H1 (cell line): ENCODE results near the gene PLCB2. TPM values are rescaled to one million over a fixed set of nuclear protein-coding genes. Genes with fewer than 3 reads are reported as not detected.
A peak's percentile ranks its signal among the peaks of the same experiment; 100 is the strongest.

ENCODE experiments used
- CTCF ChIA-PET: fragments of 300-600 bp; sonication (Branson Sonifier 250); formaldehyde crosslinking; loops from one replicate; lab custom pipeline; 2021; ENCODE audit not compliant: partially characterized antibody; lab: Charles Lee
- POLR2A ChIA-PET: fragments of 300-600 bp; sonication (Branson Sonifier 250); formaldehyde crosslinking; loops from one replicate; lab custom pipeline; 2021; ENCODE audit warnings: inconsistent platforms; ENCODE audit not compliant: partially characterized antibody; lab: Charles Lee
- DNase-seq, 2 experiments: peaks; one replicate each; pipeline versions ENCODE4 v3.0.0 to v3.0.0-alpha.2; 2010 to 2022; ENCODE audit warnings: low spot score in 2 of 2, low read depth in 1 of 2, mixed read lengths in 1 of 2
- FAIRE-seq: peaks from 2 replicates; lab custom pipeline; 2011; peaks lifted over from hg19 to GRCh38; lab: Jason Lieb, UNC
- H2AFZ ChIP-seq: 2 replicates; pipeline ENCODE4 v1.8.1; 2012; ENCODE audit warnings: low read length, inconsistent platforms
- H2AK5ac ChIP-seq: 2 replicates; pipeline ENCODE4 v1.6.1; 2013; ENCODE audit warnings: low read depth, low read length
- H2BK120ac ChIP-seq: replicated peaks from 2 replicates; pipeline ENCODE3; 2013; ENCODE audit warnings: low read depth, low read length, inconsistent platforms
- H2BK12ac ChIP-seq: 2 replicates; pipeline ENCODE4 v1.6.1; 2013; ENCODE audit warnings: low read depth, low read length
- H2BK15ac ChIP-seq: 2 replicates; pipeline ENCODE4 v1.6.1; 2013; ENCODE audit warnings: low read length
- H2BK20ac ChIP-seq: 2 replicates; pipeline ENCODE4 v1.6.1; 2013; ENCODE audit warnings: low read length
- H2BK5ac ChIP-seq: 2 replicates; pipeline ENCODE4 v1.6.1; 2013; ENCODE audit warnings: low read depth, low read length
- H3K14ac ChIP-seq: 2 replicates; pipeline ENCODE4 v1.6.1; 2013; ENCODE audit warnings: inconsistent platforms; ENCODE audit not compliant: insufficient read length
- H3K18ac ChIP-seq: 2 replicates; pipeline ENCODE4 v1.6.1; 2013; ENCODE audit warnings: low read length; ENCODE audit errors: extremely low read depth
- H3K23ac ChIP-seq: 2 replicates; pipeline ENCODE4 v1.6.1; 2013; ENCODE audit warnings: inconsistent platforms; ENCODE audit not compliant: insufficient read length
- H3K23me2 ChIP-seq: 2 replicates; pipeline ENCODE4 v1.6.1; 2013; ENCODE audit warnings: low read depth, low read length
- H3K27ac ChIP-seq: 2 replicates; pipeline ENCODE4 v1.6.1; 2011; ENCODE audit warnings: low read depth, low read length, inconsistent platforms
- H3K27me3 ChIP-seq, 4 experiments: replicated peaks in 1 of 4; 1 replicate in 1 of 4; 2 replicates in 3 of 4; pipeline versions ENCODE4 v1.6.1 to v1.8.1; 2011 to 2013; ENCODE audit warnings: low read length in 3 of 4, mild to moderate bottlenecking in 3 of 4, inconsistent platforms in 2 of 4, mixed read lengths in 2 of 4, moderate library complexity in 1 of 4; ENCODE audit not compliant: control insufficient read depth in 3 of 4, insufficient read depth in 3 of 4; ENCODE audit errors: extremely low read depth in 1 of 4
- H3K36me3 ChIP-seq, 4 experiments: 2 replicates each; pipeline versions ENCODE4 v1.6.1 to v1.8.1; 2011 to 2013; ENCODE audit warnings: mild to moderate bottlenecking in 4 of 4, low read length in 3 of 4, moderate library complexity in 2 of 4, control low read depth in 1 of 4, inconsistent platforms in 1 of 4; ENCODE audit not compliant: insufficient read depth in 4 of 4, control insufficient read depth in 2 of 4
- H3K4ac ChIP-seq: replicated peaks from 2 replicates; pipeline ENCODE3; 2013; ENCODE audit warnings: low read length, low read depth, mixed read lengths, inconsistent platforms; ENCODE audit not compliant: insufficient read length
- H3K4me1 ChIP-seq, 4 experiments: replicated peaks in 1 of 4; 1 replicate in 1 of 4; 2 replicates in 3 of 4; pipeline versions ENCODE4 v1.6.1 to v1.8.1; 2011 to 2013; ENCODE audit warnings: low read length in 3 of 4, inconsistent platforms in 2 of 4, mixed read lengths in 1 of 4; ENCODE audit not compliant: insufficient read depth in 4 of 4, control insufficient read depth in 3 of 4
- H3K4me2 ChIP-seq, 2 experiments: 2 replicates each; pipeline versions ENCODE4 v1.6.1 to v1.8.1; 2011 to 2013; ENCODE audit warnings: low read depth in 2 of 2, low read length in 2 of 2, control low read depth in 1 of 2, inconsistent platforms in 1 of 2, mild to moderate bottlenecking in 1 of 2; ENCODE audit not compliant: insufficient read depth in 1 of 2
- H3K4me3 ChIP-seq, 4 experiments: fragments of 200-600, 300-600 bp in 1 of 4; sonication (generic), shearing (Covaris generic), sonication (Bioruptor Twin) in 1 of 4; 2 replicates each; pipeline versions ENCODE4 v1.5.1 to v1.8.1; 2011 to 2016; ENCODE audit warnings: low read length in 4 of 4, low read depth in 3 of 4, control low read depth in 2 of 4, inconsistent platforms in 2 of 4, mild to moderate bottlenecking in 2 of 4, mixed read lengths in 1 of 4, moderate library complexity in 1 of 4; ENCODE audit not compliant: insufficient read depth in 2 of 4; ENCODE audit errors: extremely low read depth in 1 of 4
- H3K56ac ChIP-seq: replicated peaks from 2 replicates; pipeline ENCODE3; 2013; ENCODE audit warnings: low read depth, mild to moderate bottlenecking, mixed read lengths, low read length, inconsistent platforms; ENCODE audit not compliant: insufficient read length
- H3K79me1 ChIP-seq: 2 replicates; pipeline ENCODE4 v1.6.1; 2013; ENCODE audit warnings: low read depth, low read length, control low read depth
- H3K79me2 ChIP-seq, 2 experiments: 2 replicates each; pipeline versions ENCODE4 v1.6.1 to v1.8.1; 2012 to 2013; ENCODE audit warnings: low read length in 2 of 2, mild to moderate bottlenecking in 2 of 2, inconsistent platforms in 1 of 2; ENCODE audit not compliant: insufficient read depth in 2 of 2, control insufficient read depth in 1 of 2
- H3K9ac ChIP-seq, 4 experiments: replicated peaks in 1 of 4; 1 replicate in 1 of 4; 2 replicates in 3 of 4; pipeline versions ENCODE4 v1.6.1 to v1.8.1; 2011 to 2013; ENCODE audit warnings: low read depth in 3 of 4, low read length in 3 of 4, control low read depth in 2 of 4, mild to moderate bottlenecking in 2 of 4, moderate library complexity in 2 of 4, inconsistent platforms in 1 of 4; ENCODE audit errors: extremely low read depth in 1 of 4
- H3K9me3 ChIP-seq, 2 experiments: 2 replicates each; pipeline versions ENCODE4 v1.6.1 to v1.8.1; 2012 to 2013; ENCODE audit warnings: mild to moderate bottlenecking in 2 of 2, moderate library complexity in 2 of 2, control low read depth in 1 of 2, inconsistent platforms in 1 of 2, low read depth in 1 of 2, low read length in 1 of 2, mixed read lengths in 1 of 2; ENCODE audit not compliant: insufficient read depth in 2 of 2
- H4K20me1 ChIP-seq, 2 experiments: replicated peaks in 1 of 2; 2 replicates each; pipeline versions ENCODE3 to v1.8.1; 2011 to 2013; ENCODE audit warnings: inconsistent platforms in 2 of 2, low read length in 2 of 2, mild to moderate bottlenecking in 1 of 2; ENCODE audit not compliant: insufficient read depth in 2 of 2, control insufficient read depth in 1 of 2
- H4K5ac ChIP-seq: 2 replicates; pipeline ENCODE4 v1.6.1; 2013; ENCODE audit warnings: low read length, low read depth, mixed read lengths, inconsistent platforms; ENCODE audit not compliant: insufficient read length
- H4K8ac ChIP-seq: 2 replicates; pipeline ENCODE4 v1.8.0; 2013; ENCODE audit warnings: mild to moderate bottlenecking, moderate library complexity, low read length, inconsistent platforms; ENCODE audit not compliant: insufficient read depth; ENCODE audit errors: extremely low read depth
- H4K91ac ChIP-seq: replicated peaks from 2 replicates; pipeline ENCODE3; 2013; ENCODE audit warnings: low read length, mixed read lengths, inconsistent platforms; ENCODE audit not compliant: insufficient read length
- ASH2L ChIP-seq: fragments of 200-600, 300-600 bp; sonication (generic); IDR thresholded peaks from one replicate; pipeline ENCODE4 v1.7.1; 2017; ENCODE audit warnings: low read length
- E2F6 ChIP-seq: IDR thresholded peaks from 2 replicates; pipeline ENCODE4 v1.6.1; 2012; ENCODE audit warnings: inconsistent platforms
- KDM1A ChIP-seq: fragments of 200-600, 300-600 bp; sonication (generic); IDR thresholded peaks from 2 replicates; pipeline ENCODE4 v1.7.1; 2016; ENCODE audit warnings: mild to moderate bottlenecking, low read length, borderline replicate concordance
- NANOG ChIP-seq: IDR thresholded peaks from 2 replicates; pipeline ENCODE4 v1.6.1; 2011; ENCODE audit warnings: low read length, low read depth, mild to moderate bottlenecking, inconsistent platforms; ENCODE audit not compliant: insufficient read depth, poor library complexity, severe bottlenecking
- PHF8 ChIP-seq: fragments of 200-600 bp; sonication (generic); conservative IDR thresholded peaks from 2 replicates; pipeline ENCODE4 v1.7.1; 2012; ENCODE audit warnings: low read depth, mild to moderate bottlenecking, inconsistent platforms, low read length, moderate library complexity
- RBBP5 ChIP-seq: IDR thresholded peaks from 2 replicates; pipeline ENCODE4 v1.7.1; 2012; ENCODE audit warnings: low read depth, mild to moderate bottlenecking, inconsistent platforms, low read length, moderate library complexity, borderline replicate concordance
- SIN3A ChIP-seq, 2 experiments: IDR thresholded peaks in 1 of 2; conservative IDR thresholded peaks in 1 of 2; 2 replicates each; pipeline ENCODE4 v1.6.1; 2011 to 2012; ENCODE audit warnings: low read length in 2 of 2, improper control_type of control experiment in 1 of 2, low read depth in 1 of 2, mild to moderate bottlenecking in 1 of 2
- SUZ12 ChIP-seq: fragments of 200-600 bp; sonication (generic); IDR thresholded peaks from 2 replicates; pipeline ENCODE4 v1.6.1; 2012; ENCODE audit warnings: mild to moderate bottlenecking, inconsistent platforms, low read length, moderate library complexity, mixed read lengths
- TBP ChIP-seq: IDR thresholded peaks from 2 replicates; pipeline ENCODE4 v1.6.1; 2011; ENCODE audit warnings: low read depth, low read length, improper control_type of control experiment
- WGBS, 2 experiments: shearing (Covaris generic) in 1 of 2; methylation state at CpG; one replicate each; pipeline versions ENCODE4 v1.1.6 to v1.1.7; 2013 to 2015; ENCODE audit warnings: low lambda C conversion rate in 2 of 2, mixed read lengths in 2 of 2, inconsistent platforms in 1 of 2, low coverage in 1 of 2, missing lambda C conversion rate in 1 of 2; ENCODE audit not compliant: insufficient replicate concordance in 2 of 2, insufficient coverage in 1 of 2, insufficient read length in 1 of 2; ENCODE audit errors: extremely low coverage in 1 of 2, missing lambda C conversion rate in 1 of 2; 5-methylcytosine and 5-hydroxymethylcytosine counted together
- polyA plus RNA-seq, 7 experiments: library from polyadenylated mRNA; depleted of rRNA in 3 of 7; stranded (reverse) in 5 of 7; unstranded in 2 of 7; fragments of >200 nt in 5 of 7; fragments of 200-250 nt in 2 of 7; gene quantifications; 1 replicate in 5 of 7; 2 replicates in 1 of 7; 4 replicates in 1 of 7; pipeline versions ENCODE4 v1.2.1 to v1.2.3, GENCODE V29; 2011 to 2013; ENCODE audit warnings: missing spikeins in 2 of 7, mixed read lengths in 2 of 7
- total RNA-seq: library from RNA; stranded (reverse); fragmentation: NEBNext Ultra II Directional; extraction: Animal tissue kit (Norgen Biotek cat#: 25700); gene quantifications from 2 replicates; pipeline ENCODE4 v1.2.1, GENCODE V29; 2021

Gene PLCB2
- total and polyA plus RNA-seq, 2 of the 8 experiments (the other 6 are each of a cell fraction or from before 2014, with no cell fraction given), result 7.2 to 8.4 TPM

- peak overlapping the region; percentile 79 for H4K8ac ChIP-seq
- 0 out of 2 replicates have a peak overlapping the region, but pooled peaks have one; percentile 27 for H2BK12ac ChIP-seq
- 1% methylated on average over 60 of the region's 82 CpGs; no CpG with 5 or more reads in 1 of the 2 experiments for WGBS, 2 experiments
- H3K9ac ChIP-seq, result peak overlapping the region in 2 of 4 experiments; percentile 20 to 62; a peak in 5 of 7 replicates
- POLR2A ChIA-PET, result interaction anchor here (1.0 to 6.7 kb wide), 5 partner anchors 13 to 42 kb away, joined by 3 to 47 read pairs (median 5); partner anchors contain the start of gene PAK6
- H4K20me1 ChIP-seq, result no peaks in the 10 kb centered on the region
- H2AFZ ChIP-seq, result peak overlapping the region; percentile 64
- CTCF ChIA-PET, result interaction anchor here (1.1 to 46.3 kb wide), 3 partner anchors 12 to 30 kb away, joined by 3 to 1340 read pairs (median 39); partner anchors contain the start of genes ANKRD63 and PAK6
- FAIRE-seq (no peak), DNase-seq (peak in 1 of 2 experiments; percentile 76)
- H3K27me3 ChIP-seq, result peaks cover 11 to 41% (median 32%) of the 10 kb centered on the region in 4 experiments
- no peak overlapping the region for H2BK15ac ChIP-seq
- H3K27ac ChIP-seq, result no peak overlapping the region
- no peak overlapping the region for H2BK5ac ChIP-seq
- no peak overlapping the region for H3K23ac ChIP-seq
- H3K4ac ChIP-seq, result no peak overlapping the region
- no peaks in the 10 kb centered on the region for H3K79me2 ChIP-seq
- H3K56ac ChIP-seq, result no peak overlapping the region
- H3K14ac ChIP-seq, result no peak overlapping the region
- no peaks in the 10 kb centered on the region for H3K9me3 ChIP-seq
- H3K18ac ChIP-seq, result peak overlapping the region; percentile 48
- peak overlapping the region; percentile 70 to 93 for H3K4me2 ChIP-seq
- no peak overlapping the region for H4K5ac ChIP-seq
- H2BK20ac ChIP-seq, result no peak overlapping the region
- H3K36me3 ChIP-seq, result no peaks in the 10 kb centered on the region
- peak overlapping the region; percentile 50 to 71 (median 54) for H3K4me3 ChIP-seq
- H3K23me2 ChIP-seq, result peaks cover 7% of the 10 kb centered on the region; the same call in 1 of the 2 replicates
- no peaks in the 10 kb centered on the region; the same call in 1 of the 2 replicates for H3K79me1 ChIP-seq
- H4K91ac ChIP-seq, result peak overlapping the region; percentile 51
- peaks cover 0 to 10% (median 7%) of the 10 kb centered on the region in 4 experiments; a peak in 5 of 7 replicates for H3K4me1 ChIP-seq
- H2BK120ac ChIP-seq, result no peak overlapping the region
- H2AK5ac ChIP-seq, result no peak overlapping the region
- TF ChIP-seq ASH2L, result peak; percentile 43
- peak; percentile 40 for TF ChIP-seq PHF8
- no peak for TF ChIP-seq TBP
- no peak for TF ChIP-seq NANOG
- TF ChIP-seq SUZ12, result peak; percentile 74
- TF ChIP-seq SIN3A (conservative IDR thresholded peaks at IDR 0.05 in 1 of 2, IDR thresholded peaks at IDR 0.05 in 1 of 2; ENCODE audit: low read depth in 1 of 2, low read length in 2 of 2), result no peak
- no peak for TF ChIP-seq KDM1A
- peak; percentile 96 for TF ChIP-seq E2F6
- TF ChIP-seq RBBP5, result peak; percentile 61; the same call in 1 of the 2 replicates
Observed at GRCh38 chr15:40252438-40253166, 55.1 kb downstream of the PLCB2 start.
